SK-N-SH (cell line): ENCODE data around the gene SPCS3. TPM values are rescaled to one million over a fixed set of nuclear protein-coding genes. Genes with fewer than 3 reads are reported as not detected.

ENCODE experiments used
- CTCF ChIA-PET: fragments of 300-600, 350-600 bp; formaldehyde crosslinking; extraction: SDS; loops from one replicate; lab custom pipeline; 2021; lab: Yijun Ruan, JAX
- POLR2A ChIA-PET: fragments of 350-600 bp; sonication (Branson Sonifier 250); formaldehyde crosslinking; extraction: SDS; loops from one replicate; lab custom pipeline; 2020; ENCODE audit warnings: antibody characterized with exemption, inconsistent platforms; lab: Yijun Ruan, JAX
- DNase-seq: peaks from one replicate; pipeline ENCODE4 v3.0.0; 2012
- H2AFZ ChIP-seq: fragments of 200-600 bp; sonication (generic); 2 replicates; pipeline ENCODE4 v1.8.1; 2016; ENCODE audit warnings: antibody characterized with exemption, mild to moderate bottlenecking, low read depth
- H3F3A ChIP-seq: fragments of 200-600 bp; sonication (generic); replicated peaks from 2 replicates; pipeline ENCODE3; 2016; ENCODE audit warnings: antibody characterized with exemption, mild to moderate bottlenecking; ENCODE audit not compliant: insufficient read depth
- H3K27ac ChIP-seq, 2 experiments: fragments of 200-500 bp in 1 of 2; fragments of 200-600 bp in 1 of 2; sonication (Bioruptor generic) in 1 of 2; sonication (generic), shearing (Covaris generic) in 1 of 2; 2 replicates each; pipeline versions ENCODE4 v1.5.1 to v1.6.1; 2014 to 2016; ENCODE audit warnings: low read depth in 2 of 2, inconsistent platforms in 1 of 2, low read length in 1 of 2, mild to moderate bottlenecking in 1 of 2, mixed read lengths in 1 of 2
- H3K27me3 ChIP-seq: fragments of 200-600 bp; sonication (generic), shearing (Covaris generic); 2 replicates; pipeline ENCODE4 v1.6.1; 2016; ENCODE audit warnings: mixed run types; ENCODE audit not compliant: insufficient read depth
- H3K36me3 ChIP-seq, 2 experiments: fragments of 200-500 bp in 1 of 2; fragments of 200-600 bp in 1 of 2; sonication (Bioruptor generic) in 1 of 2; sonication (generic) in 1 of 2; replicated peaks in 1 of 2; 2 replicates each; pipeline versions ENCODE3 to v1.5.1; 2014 to 2016; ENCODE audit warnings: low read length in 1 of 2, mild to moderate bottlenecking in 1 of 2; ENCODE audit not compliant: insufficient read depth in 2 of 2, control insufficient read depth in 1 of 2
- H3K4me1 ChIP-seq, 2 experiments: fragments of 200-500 bp in 1 of 2; fragments of 200-600 bp in 1 of 2; sonication (Bioruptor generic) in 1 of 2; sonication (generic), shearing (Covaris generic) in 1 of 2; 2 replicates each; pipeline versions ENCODE4 v1.5.1 to v1.6.1; 2014 to 2016; ENCODE audit warnings: low read depth in 1 of 2, low read length in 1 of 2, mixed run types in 1 of 2; ENCODE audit not compliant: insufficient read depth in 2 of 2, control insufficient read depth in 1 of 2
- H3K4me2 ChIP-seq: fragments of 200-600 bp; sonication (generic), shearing (Covaris generic); 2 replicates; pipeline ENCODE4 v1.6.1; 2017; ENCODE audit warnings: mixed run types
- H3K4me3 ChIP-seq, 2 experiments: fragments of 200-500 bp in 1 of 2; fragments of 200-600 bp in 1 of 2; sonication (Bioruptor generic) in 1 of 2; sonication (generic), shearing (Covaris generic) in 1 of 2; 2 replicates each; pipeline versions ENCODE4 v1.5.1 to v1.8.1; 2014 to 2016; ENCODE audit warnings: low read depth in 2 of 2, inconsistent platforms in 1 of 2, low read length in 1 of 2, mild to moderate bottlenecking in 1 of 2, mixed read lengths in 1 of 2, moderate library complexity in 1 of 2
- H3K79me2 ChIP-seq: fragments of 200-600 bp; sonication (generic); 2 replicates; pipeline ENCODE4 v1.8.1; 2017; ENCODE audit warnings: mild to moderate bottlenecking; ENCODE audit not compliant: insufficient read depth
- H3K9ac ChIP-seq: fragments of 200-600 bp; sonication (generic); 2 replicates; pipeline ENCODE4 v1.6.1; 2017; ENCODE audit warnings: mixed run types
- H3K9me2 ChIP-seq: fragments of 200-600 bp; sonication (generic); 2 replicates; pipeline ENCODE4 v1.6.1; 2017; ENCODE audit warnings: mixed run types
- H3K9me3 ChIP-seq: fragments of 200-600 bp; sonication (generic); 2 replicates; pipeline ENCODE4 v1.6.1; 2017; ENCODE audit warnings: mixed run types, mild to moderate bottlenecking, moderate library complexity
- H4K20me1 ChIP-seq: fragments of 200-600 bp; sonication (generic); 2 replicates; pipeline ENCODE4 v1.6.1; 2017; ENCODE audit warnings: mild to moderate bottlenecking, mixed run types; ENCODE audit not compliant: insufficient read depth
- CHD2 ChIP-seq: fragments of 150-350 bp; IDR thresholded peaks from 2 replicates; pipeline ENCODE4 v1.6.1; 2018; ENCODE audit warnings: low read length; ENCODE audit not compliant: partially characterized antibody
- ELF1 ChIP-seq: IDR thresholded peaks from 2 replicates; pipeline ENCODE4 v1.4.0; 2012
- EP300 ChIP-seq, 2 experiments: IDR thresholded peaks; 2 replicates each; pipeline versions ENCODE4 v1.4.0 to v1.6.1; 2012; ENCODE audit warnings: borderline replicate concordance in 1 of 2, low read depth in 1 of 2, low read length in 1 of 2
- EZH2phosphoT487 ChIP-seq: fragments of 200-600 bp; sonication (generic); IDR thresholded peaks from 2 replicates; pipeline ENCODE4 v1.6.1; 2017; ENCODE audit warnings: low read depth, mixed run types, mild to moderate bottlenecking, antibody characterized with exemption, moderate library complexity, borderline replicate concordance
- FOSL2 ChIP-seq: IDR thresholded peaks from 2 replicates; pipeline ENCODE4 v1.4.0; 2012; ENCODE audit warnings: low read depth, mild to moderate bottlenecking, moderate library complexity, borderline replicate concordance
- FOXM1 ChIP-seq: IDR thresholded peaks from 2 replicates; pipeline ENCODE4 v1.4.0; 2012; ENCODE audit warnings: low read depth, mild to moderate bottlenecking
- GABPA ChIP-seq: IDR thresholded peaks from 2 replicates; pipeline ENCODE4 v1.4.0; 2012; ENCODE audit warnings: low read depth, mild to moderate bottlenecking
- GATA2 ChIP-seq: sonication (generic); formaldehyde crosslinking; IDR thresholded peaks from 2 replicates; pipeline ENCODE4 v1.5.0; 2020; ENCODE audit warnings: mild to moderate bottlenecking, missing genetic modification reagents
- JUND ChIP-seq: IDR thresholded peaks from 2 replicates; pipeline ENCODE4 v1.4.0; 2012
- MAX ChIP-seq: IDR thresholded peaks from 2 replicates; pipeline ENCODE4 v1.4.0; 2012; ENCODE audit warnings: low read depth
- MEF2A ChIP-seq: IDR thresholded peaks from 2 replicates; pipeline ENCODE4 v1.4.0; 2012; ENCODE audit warnings: low read depth, borderline replicate concordance
- NFIC ChIP-seq: IDR thresholded peaks from 2 replicates; pipeline ENCODE4 v1.4.0; 2012; ENCODE audit warnings: borderline replicate concordance
- NRF1 ChIP-seq: IDR thresholded peaks from 2 replicates; pipeline ENCODE4 v1.6.1; 2012; ENCODE audit warnings: low read depth, mild to moderate bottlenecking, low read length
- POLR2AphosphoS5 ChIP-seq: IDR thresholded peaks from 2 replicates; pipeline ENCODE4 v1.6.1; 2012; ENCODE audit warnings: low read depth, low read length
- RAD21 ChIP-seq: IDR thresholded peaks from 2 replicates; pipeline ENCODE4 v1.6.1; 2012; ENCODE audit warnings: mild to moderate bottlenecking, low read length
- RCOR1 ChIP-seq: fragments of 150-350 bp; IDR thresholded peaks from 2 replicates; pipeline ENCODE4 v1.6.1; 2017; ENCODE audit warnings: antibody characterized with exemption, low read length
- RFX5 ChIP-seq: IDR thresholded peaks from 2 replicates; pipeline ENCODE4 v1.6.1; 2012; ENCODE audit warnings: mild to moderate bottlenecking, improper control_type of control experiment, low read length
- RXRA ChIP-seq: IDR thresholded peaks from 2 replicates; pipeline ENCODE4 v1.4.0; 2012; ENCODE audit warnings: low read depth, mild to moderate bottlenecking, borderline replicate concordance
- SIN3A ChIP-seq: IDR thresholded peaks from 2 replicates; pipeline ENCODE4 v1.6.1; 2012; ENCODE audit warnings: low read depth, mild to moderate bottlenecking, low read length, moderate library complexity, borderline replicate concordance
- SMC3 ChIP-seq: IDR thresholded peaks from 2 replicates; pipeline ENCODE4 v1.6.1; 2012; ENCODE audit warnings: low read depth, low read length, improper control_type of control experiment
- TAF1 ChIP-seq: IDR thresholded peaks from 2 replicates; pipeline ENCODE4 v1.6.1; 2012; ENCODE audit warnings: low read depth, mild to moderate bottlenecking, low read length, moderate library complexity, borderline replicate concordance
- TCF12 ChIP-seq: IDR thresholded peaks from 2 replicates; pipeline ENCODE4 v1.4.0; 2012
- USF1 ChIP-seq: IDR thresholded peaks from 2 replicates; pipeline ENCODE4 v1.4.0; 2012; ENCODE audit warnings: low read depth, borderline replicate concordance
- USF2 ChIP-seq: fragments of 150-350 bp; IDR thresholded peaks from 2 replicates; pipeline ENCODE4 v1.6.1; 2017; ENCODE audit warnings: antibody characterized with exemption, low read length, low read depth, borderline replicate concordance
- YY1 ChIP-seq: IDR thresholded peaks from 2 replicates; pipeline ENCODE4 v1.4.0; 2012; ENCODE audit warnings: low read depth, mild to moderate bottlenecking
- ZBTB33 ChIP-seq: IDR thresholded peaks from 2 replicates; pipeline ENCODE4 v1.4.0; 2012; ENCODE audit warnings: low read depth, borderline replicate concordance
- WGBS: methylation state at CpG from one replicate; pipeline ENCODE4 v1.1.6; 2017; ENCODE audit warnings: low lambda C conversion rate; 5-methylcytosine and 5-hydroxymethylcytosine counted together
- polyA plus RNA-seq, 3 experiments: library from polyadenylated mRNA; depleted of rRNA; stranded (reverse); fragments of >200 nt; gene quantifications; 2 replicates each; pipeline ENCODE4 v1.2.3, GENCODE V29; 2012
- TF ChIP-seq, protein P1 (sequence below): IDR thresholded peaks from 2 replicates; pipeline ENCODE4 v1.6.1; 2012; ENCODE audit warnings: mild to moderate bottlenecking, low read depth, low read length, moderate library complexity

The SPCS3 gene
- polyA plus RNA-seq, 1 of the 3 experiments (the other 2 are of a cell fraction): 27.7 TPM

GRCh38 chr4:176270669-176271068 lies 49.1 kb upstream of the SPCS3 start:
- no peaks in the 10 kb centered on the region for H3K36me3 ChIP-seq
- POLR2A ChIA-PET: no interaction called here
- H2AFZ ChIP-seq: peak overlapping the region; percentile 50; the same call in 1 of the 2 replicates
- peaks cover 0 to 36% of the 10 kb centered on the region in 2 experiments; a peak in 3 of 4 replicates for H3K4me1 ChIP-seq
- peak overlapping the region; percentile 77 for H3K4me2 ChIP-seq
- peaks cover 36% of the 10 kb centered on the region for H3F3A ChIP-seq
- no peaks in the 10 kb centered on the region for H3K27me3 ChIP-seq
- CTCF ChIA-PET: no interaction called here
- no peaks in the 10 kb centered on the region for H3K79me2 ChIP-seq
- peak overlapping the region; percentile 65 for H3K9ac ChIP-seq
- H3K9me2 ChIP-seq: no peaks in the 10 kb centered on the region
- DNase-seq: no peak
- no peaks in the 10 kb centered on the region for H3K9me3 ChIP-seq
- H4K20me1 ChIP-seq: no peaks in the 10 kb centered on the region
- peak overlapping the region; percentile 22 to 50; a peak in 3 of 4 replicates for H3K4me3 ChIP-seq
- WGBS: 9% methylated on average over 5 of the region's 5 CpGs
- peak overlapping the region; percentile 86 to 90; a peak in 3 of 4 replicates for H3K27ac ChIP-seq
- TF ChIP-seq RAD21: no peak
- peak; percentile 76 for TF ChIP-seq MAX
- TF ChIP-seq GATA2 (CRISPR knock-in tag): no peak
- no peak for TF ChIP-seq RFX5
- no peak for TF ChIP-seq RCOR1
- TF ChIP-seq, protein P1, sequence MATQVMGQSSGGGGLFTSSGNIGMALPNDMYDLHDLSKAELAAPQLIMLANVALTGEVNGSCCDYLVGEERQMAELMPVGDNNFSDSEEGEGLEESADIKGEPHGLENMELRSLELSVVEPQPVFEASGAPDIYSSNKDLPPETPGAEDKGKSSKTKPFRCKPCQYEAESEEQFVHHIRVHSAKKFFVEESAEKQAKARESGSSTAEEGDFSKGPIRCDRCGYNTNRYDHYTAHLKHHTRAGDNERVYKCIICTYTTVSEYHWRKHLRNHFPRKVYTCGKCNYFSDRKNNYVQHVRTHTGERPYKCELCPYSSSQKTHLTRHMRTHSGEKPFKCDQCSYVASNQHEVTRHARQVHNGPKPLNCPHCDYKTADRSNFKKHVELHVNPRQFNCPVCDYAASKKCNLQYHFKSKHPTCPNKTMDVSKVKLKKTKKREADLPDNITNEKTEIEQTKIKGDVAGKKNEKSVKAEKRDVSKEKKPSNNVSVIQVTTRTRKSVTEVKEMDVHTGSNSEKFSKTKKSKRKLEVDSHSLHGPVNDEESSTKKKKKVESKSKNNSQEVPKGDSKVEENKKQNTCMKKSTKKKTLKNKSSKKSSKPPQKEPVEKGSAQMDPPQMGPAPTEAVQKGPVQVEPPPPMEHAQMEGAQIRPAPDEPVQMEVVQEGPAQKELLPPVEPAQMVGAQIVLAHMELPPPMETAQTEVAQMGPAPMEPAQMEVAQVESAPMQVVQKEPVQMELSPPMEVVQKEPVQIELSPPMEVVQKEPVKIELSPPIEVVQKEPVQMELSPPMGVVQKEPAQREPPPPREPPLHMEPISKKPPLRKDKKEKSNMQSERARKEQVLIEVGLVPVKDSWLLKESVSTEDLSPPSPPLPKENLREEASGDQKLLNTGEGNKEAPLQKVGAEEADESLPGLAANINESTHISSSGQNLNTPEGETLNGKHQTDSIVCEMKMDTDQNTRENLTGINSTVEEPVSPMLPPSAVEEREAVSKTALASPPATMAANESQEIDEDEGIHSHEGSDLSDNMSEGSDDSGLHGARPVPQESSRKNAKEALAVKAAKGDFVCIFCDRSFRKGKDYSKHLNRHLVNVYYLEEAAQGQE: peak; percentile 68
- TF ChIP-seq ELF1: peak; percentile 39; the same call in 1 of the 2 replicates
- no peak for TF ChIP-seq NRF1
- no peak for TF ChIP-seq USF2
- peak; percentile 86 for TF ChIP-seq NFIC
- TF ChIP-seq USF1: no peak
- TF ChIP-seq SIN3A: peak; percentile 63; the same call in 1 of the 2 replicates
- TF ChIP-seq RXRA: peak; percentile 74; the same call in 1 of the 2 replicates
- peak; percentile 83; the same call in 1 of the 2 replicates for TF ChIP-seq MEF2A
- TF ChIP-seq FOSL2: peak; percentile 100
- no peak for TF ChIP-seq CHD2
- TF ChIP-seq ZBTB33: peak; percentile 83; the same call in 1 of the 2 replicates
- peak; percentile 80; the same call in 1 of the 2 replicates for TF ChIP-seq POLR2AphosphoS5
- TF ChIP-seq TAF1: 0 out of 2 replicates have a peak, but pooled peaks have one; percentile 32
- TF ChIP-seq JUND: peak; percentile 99
- no peak for TF ChIP-seq YY1
- TF ChIP-seq EZH2phosphoT487: no peak
- TF ChIP-seq FOXM1: peak; percentile 98
- peak; percentile 99 for TF ChIP-seq TCF12
- TF ChIP-seq EP300 (IDR thresholded peaks at IDR 0.05; ENCODE audit: borderline replicate concordance in 1 of 2, low read depth in 1 of 2, low read length in 1 of 2): peak; percentile 67 to 99
- TF ChIP-seq GABPA: no peak
- no peak for TF ChIP-seq SMC3
